ENCODE measurements around the gene ARHGAP10. TPM values are rescaled to one million over a fixed set of nuclear protein-coding genes. Genes with fewer than 3 reads are reported as not detected.

Gene ARHGAP10
- total RNA-seq, 1 donor = 4.8 TPM

DNA sequence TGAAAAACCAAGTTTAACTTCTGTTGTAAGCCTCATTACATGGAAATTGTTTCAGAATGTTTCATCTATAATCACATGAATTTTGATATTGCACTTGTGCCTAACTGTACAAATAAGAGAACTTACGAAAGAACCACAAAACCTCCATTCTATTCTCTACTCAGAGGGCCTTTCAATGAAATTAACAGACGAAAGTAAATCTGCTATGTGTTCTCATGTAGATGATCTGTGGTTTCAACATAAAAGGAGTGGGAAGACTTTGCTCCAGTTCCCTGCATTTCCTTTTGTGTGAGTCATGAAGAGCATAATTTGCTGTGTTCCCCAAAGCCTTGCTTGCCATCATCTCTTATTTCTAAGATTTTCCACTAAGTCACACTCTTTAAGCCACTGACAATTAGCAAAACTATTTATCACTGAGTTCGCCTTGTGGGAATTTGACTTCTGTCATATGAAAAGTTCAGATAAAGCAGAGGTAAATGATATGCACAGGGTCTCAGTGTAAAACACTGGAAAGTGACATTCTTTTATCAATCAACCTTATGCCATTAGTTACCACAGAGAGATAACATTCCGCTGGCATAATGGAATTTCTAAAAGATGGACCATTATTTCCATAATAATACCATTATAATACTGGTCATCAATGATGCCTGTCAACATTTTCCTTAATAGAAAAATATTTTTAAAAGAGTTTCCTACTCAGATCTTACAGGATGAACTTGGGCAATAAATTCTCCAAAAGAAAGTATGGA lies 380.5 kb downstream of the ARHGAP10 start:
- no peak for DNase-seq (ENCODE audit: low read depth in 2 of 3, low spot score in 2 of 3)

DNA sequence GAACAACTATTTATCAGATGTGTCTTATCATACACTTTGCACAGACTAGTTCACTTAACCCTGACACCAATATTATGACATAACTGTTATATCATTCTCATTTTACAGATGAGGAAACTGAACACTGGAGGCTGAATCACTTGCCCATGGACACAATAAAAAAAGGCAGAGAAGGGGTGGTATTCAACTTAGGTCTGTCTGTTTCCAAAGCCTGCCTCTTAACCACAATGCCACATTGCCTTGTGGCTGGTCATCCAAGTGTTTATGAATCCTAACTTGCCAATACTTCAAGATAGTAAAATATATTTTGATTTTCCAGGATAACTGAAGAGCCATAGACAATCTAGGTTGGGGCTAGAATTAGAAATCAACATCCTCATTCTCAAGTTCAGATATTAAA lies 382.5 kb downstream of the ARHGAP10 start:
- no peak for DNase-seq (ENCODE audit: low read depth in 2 of 3, low spot score in 2 of 3)

DNA sequence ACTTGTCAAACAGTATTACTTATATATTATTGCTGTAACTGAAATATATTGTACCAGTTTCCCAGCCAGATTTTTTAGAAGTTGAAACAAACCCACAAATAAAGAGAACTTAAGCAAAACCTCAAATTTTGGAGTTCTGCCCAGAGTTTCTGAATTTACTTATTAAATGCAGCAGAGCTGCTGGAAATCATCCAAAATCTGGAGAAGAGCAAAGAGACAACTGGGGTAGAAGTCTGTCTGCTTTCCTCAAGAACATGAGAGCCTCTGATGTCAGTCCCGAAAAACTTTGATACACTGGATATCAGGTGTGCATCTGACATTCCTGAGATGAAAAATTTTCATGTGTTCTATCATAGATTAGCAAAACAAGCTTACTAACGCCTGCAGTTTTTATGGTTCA lies 384.4 kb downstream of the ARHGAP10 start:
- DNase-seq (ENCODE audit: low read depth in 2 of 3, low spot score in 2 of 3) = peak in 1 of 3 donors; percentile 46

DNA sequence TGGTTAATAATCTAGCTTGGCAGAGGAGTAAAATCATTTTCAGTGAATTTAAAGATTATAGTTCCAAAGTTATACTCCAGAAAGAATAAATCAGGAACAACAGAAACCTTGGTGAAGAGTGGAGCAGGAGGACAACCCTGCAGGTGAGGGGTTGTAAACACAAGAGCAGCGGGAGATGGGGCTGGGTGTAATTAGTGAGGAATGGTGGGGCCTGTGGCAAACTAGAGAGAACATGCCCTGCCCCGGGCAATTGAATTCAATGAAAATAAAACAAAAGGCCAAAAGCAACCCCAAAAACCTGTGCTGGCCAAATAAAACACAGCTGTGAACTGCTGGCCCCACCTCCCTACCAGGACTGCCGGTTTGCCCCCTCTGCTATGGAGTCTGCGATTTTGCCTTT lies 385.1 kb downstream of the ARHGAP10 start:
- no peak for DNase-seq (ENCODE audit: low read depth in 2 of 3, low spot score in 2 of 3)

DNA sequence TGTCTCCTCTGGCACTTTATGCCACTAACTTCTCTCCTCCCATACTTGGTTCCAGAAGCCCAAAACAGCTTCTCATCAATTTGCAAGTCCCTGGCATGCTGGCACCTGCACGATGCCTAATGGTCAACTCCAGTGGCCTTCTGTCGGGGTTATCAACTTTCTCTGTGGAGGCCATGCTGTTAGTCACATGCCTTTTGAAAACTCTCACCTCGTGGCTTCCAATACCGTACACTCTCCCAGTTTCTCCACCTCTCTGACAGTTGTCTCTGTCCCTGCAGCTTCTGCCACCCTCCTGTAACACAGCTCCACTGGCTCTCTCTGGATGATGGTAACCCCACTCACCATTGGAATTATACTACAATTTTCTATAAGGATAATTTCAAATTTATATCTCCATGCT lies 386.3 kb downstream of the ARHGAP10 start:
- no peak for DNase-seq (ENCODE audit: low read depth in 2 of 3, low spot score in 2 of 3)

DNA sequence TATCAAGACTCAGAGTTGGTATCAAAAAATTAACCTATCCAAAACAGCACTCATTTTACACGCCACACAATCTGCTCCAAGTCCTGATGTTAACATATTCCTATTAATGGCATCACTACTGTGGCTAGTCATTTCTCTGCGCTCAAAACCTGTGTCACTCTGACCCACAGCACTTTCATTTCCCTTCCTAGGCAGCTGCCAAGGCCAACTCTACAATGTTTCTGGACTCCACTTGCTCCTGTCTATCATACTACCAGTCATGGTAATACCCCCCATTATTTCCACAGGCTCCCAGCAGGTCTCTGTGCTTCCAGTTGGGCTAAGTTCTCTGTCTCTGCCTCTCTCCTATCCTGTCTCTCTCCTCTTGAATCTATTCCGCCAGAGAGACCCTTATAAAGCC lies 386.7 kb downstream of the ARHGAP10 start:
- no peak for DNase-seq (ENCODE audit: low read depth in 2 of 3, low spot score in 2 of 3)

DNA sequence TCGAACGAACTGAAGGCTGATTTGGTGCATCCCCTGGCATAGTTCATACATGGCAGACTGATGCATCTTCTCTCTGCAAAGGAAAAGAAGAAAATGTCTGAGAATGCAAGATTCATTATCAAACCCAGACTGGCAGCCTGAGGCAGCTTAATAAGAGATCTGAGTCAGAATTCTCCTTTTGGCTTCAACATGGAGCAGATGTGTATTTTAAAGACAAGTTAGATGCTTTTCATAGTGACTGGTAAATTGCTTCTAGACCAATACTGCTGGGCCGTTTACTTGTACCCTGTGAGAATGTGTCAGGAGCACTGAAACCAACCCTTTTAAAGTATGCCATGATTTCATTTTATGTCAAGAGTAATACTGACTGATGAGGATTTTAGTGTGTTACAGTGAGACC lies 388.3 kb downstream of the ARHGAP10 start:
- DNase-seq (ENCODE audit: low read depth in 2 of 3, low spot score in 2 of 3) = no peak

Small RNA genes lying within 50 kb of the gene (small RNA-seq; reads per million reads assigned to genes)
- gene MIR4799 (not detected), gene RN7SL254P (not detected), gene RNA5SP165 (not detected)

Other genes with a start within 250 kb of the ARHGAP10 start
- gene TMEM184C, start 114.7 kb upstream of the ARHGAP10 start, total RNA-seq = 25.9 TPM
- 11.3 TPM for gene PRMT9, start 47.9 kb upstream of the ARHGAP10 start, total RNA-seq

Data from hematopoietic multipotent progenitor cell (in vitro differentiated cells).